ENCODE data around the gene MANEAL.

The MANEAL gene

GRCh38 chr1:37755290-37755689 lies 38.4 kb upstream of the MANEAL start:
- TF ChIP-seq CTCF (conservative IDR thresholded peaks at IDR 0.05; ENCODE audit: low read depth, low read length), result no peak
- DNase-seq (ENCODE audit: low read depth), result no peak
- no peak overlapping the region for H3K4me3 ChIP-seq (ENCODE audit: low read depth, low read length)

- TF ChIP-seq CTCF (conservative IDR thresholded peaks at IDR 0.05; ENCODE audit: low read depth, low read length), result no peak
- H3K4me3 ChIP-seq (ENCODE audit: low read depth, low read length), result no peak overlapping the region
- DNase-seq (ENCODE audit: low read depth), result no peak
Observed at GRCh38 chr1:37755951-37756560, 37.6 kb upstream of the MANEAL start.

- H3K4me3 ChIP-seq (ENCODE audit: low read depth, low read length), result no peak overlapping the region
- DNase-seq (ENCODE audit: low read depth), result no peak
- TF ChIP-seq CTCF (conservative IDR thresholded peaks at IDR 0.05; ENCODE audit: low read depth, low read length), result no peak
Observed at GRCh38 chr1:37759451-37759850, 34.2 kb upstream of the MANEAL start.

GRCh38 chr1:37761416-37762095 lies 32.1 kb upstream of the MANEAL start:
- H3K4me3 ChIP-seq (ENCODE audit: low read depth, low read length), result no peak overlapping the region
- no peak for DNase-seq (ENCODE audit: low read depth)
- no peak for TF ChIP-seq CTCF (conservative IDR thresholded peaks at IDR 0.05; ENCODE audit: low read depth, low read length)

- DNase-seq (ENCODE audit: low read depth), result no peak
- TF ChIP-seq CTCF (conservative IDR thresholded peaks at IDR 0.05; ENCODE audit: low read depth, low read length), result no peak
- no peak overlapping the region for H3K4me3 ChIP-seq (ENCODE audit: low read depth, low read length)
Observed at GRCh38 chr1:37762516-37762915, 31.1 kb upstream of the MANEAL start.

GRCh38 chr1:37763791-37764413 lies 29.7 kb upstream of the MANEAL start:
- TF ChIP-seq CTCF (conservative IDR thresholded peaks at IDR 0.05; ENCODE audit: low read depth, low read length), result no peak
- DNase-seq (ENCODE audit: low read depth), result no peak
- H3K4me3 ChIP-seq (ENCODE audit: low read depth, low read length), result no peak overlapping the region
